WI38 (cell line): Measurements from ENCODE around the gene PPP1CA.

ENCODE experiments used
- H3K4me3 ChIP-seq: 2 replicates; pipeline ENCODE4 v1.5.1; 2011; ENCODE audit warnings: low read depth, mild to moderate bottlenecking, control low read depth, low read length
- TF ChIP-seq, protein P1 (sequence below): IDR thresholded peaks from 2 replicates; pipeline ENCODE4 v1.5.1; 2012; ENCODE audit warnings: low read depth, mild to moderate bottlenecking, control low read depth, low read length

PPP1CA gene

DNA sequence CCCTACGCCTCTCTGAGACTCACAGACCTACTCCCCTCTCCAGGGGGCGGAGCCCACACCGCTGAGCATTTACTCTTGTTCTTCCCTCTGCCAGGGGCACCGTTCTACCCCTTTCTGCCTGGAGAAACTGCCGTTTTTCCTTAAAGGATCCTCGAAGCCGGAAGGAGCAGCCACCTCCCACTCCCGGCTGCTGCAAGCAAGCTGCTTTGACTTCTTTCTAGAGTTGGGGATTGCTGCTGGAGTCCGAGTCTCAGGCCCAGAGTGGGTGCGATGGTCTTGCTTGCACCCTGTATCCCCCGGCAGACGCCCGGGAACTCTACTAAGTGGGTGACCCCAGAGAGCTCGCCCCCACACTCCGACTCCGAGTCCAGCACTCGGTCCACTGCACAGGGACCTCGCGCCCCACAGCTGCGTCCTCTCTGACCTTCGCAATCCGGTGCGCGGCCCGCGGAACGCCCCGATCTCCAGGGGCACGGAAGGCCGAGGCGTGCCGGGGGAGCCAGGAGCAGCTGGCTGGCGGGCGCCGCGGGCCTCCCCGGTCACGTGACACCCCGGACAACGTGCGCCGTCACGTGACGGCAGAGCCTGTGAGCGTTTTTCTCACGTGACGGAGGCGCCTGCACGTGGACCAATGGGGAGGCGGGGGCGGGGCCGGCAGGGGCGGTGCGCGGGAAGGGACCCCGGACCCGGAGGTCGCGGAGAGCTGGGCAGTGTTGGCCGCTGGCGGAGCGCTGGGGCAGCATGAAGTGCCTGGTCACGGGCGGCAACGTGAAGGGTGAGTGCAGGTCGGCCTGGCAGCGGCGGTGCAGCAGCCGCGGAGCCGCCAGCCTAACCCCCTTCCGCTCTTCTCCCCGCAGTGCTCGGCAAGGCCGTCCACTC lies 10.1 kb downstream of the PPP1CA start, which contains the start of gene RAD9A:
RAD9A (plus strand) TSS at position 683 of the 879 bp plus-strand sequence; CDS start at position 742, 59 bp downstream.
- peak within 1 kb of the TSS; percentile 83 for H3K4me3 ChIP-seq
- TF ChIP-seq, protein P1, sequence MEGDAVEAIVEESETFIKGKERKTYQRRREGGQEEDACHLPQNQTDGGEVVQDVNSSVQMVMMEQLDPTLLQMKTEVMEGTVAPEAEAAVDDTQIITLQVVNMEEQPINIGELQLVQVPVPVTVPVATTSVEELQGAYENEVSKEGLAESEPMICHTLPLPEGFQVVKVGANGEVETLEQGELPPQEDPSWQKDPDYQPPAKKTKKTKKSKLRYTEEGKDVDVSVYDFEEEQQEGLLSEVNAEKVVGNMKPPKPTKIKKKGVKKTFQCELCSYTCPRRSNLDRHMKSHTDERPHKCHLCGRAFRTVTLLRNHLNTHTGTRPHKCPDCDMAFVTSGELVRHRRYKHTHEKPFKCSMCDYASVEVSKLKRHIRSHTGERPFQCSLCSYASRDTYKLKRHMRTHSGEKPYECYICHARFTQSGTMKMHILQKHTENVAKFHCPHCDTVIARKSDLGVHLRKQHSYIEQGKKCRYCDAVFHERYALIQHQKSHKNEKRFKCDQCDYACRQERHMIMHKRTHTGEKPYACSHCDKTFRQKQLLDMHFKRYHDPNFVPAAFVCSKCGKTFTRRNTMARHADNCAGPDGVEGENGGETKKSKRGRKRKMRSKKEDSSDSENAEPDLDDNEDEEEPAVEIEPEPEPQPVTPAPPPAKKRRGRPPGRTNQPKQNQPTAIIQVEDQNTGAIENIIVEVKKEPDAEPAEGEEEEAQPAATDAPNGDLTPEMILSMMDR: no peak

DNA sequence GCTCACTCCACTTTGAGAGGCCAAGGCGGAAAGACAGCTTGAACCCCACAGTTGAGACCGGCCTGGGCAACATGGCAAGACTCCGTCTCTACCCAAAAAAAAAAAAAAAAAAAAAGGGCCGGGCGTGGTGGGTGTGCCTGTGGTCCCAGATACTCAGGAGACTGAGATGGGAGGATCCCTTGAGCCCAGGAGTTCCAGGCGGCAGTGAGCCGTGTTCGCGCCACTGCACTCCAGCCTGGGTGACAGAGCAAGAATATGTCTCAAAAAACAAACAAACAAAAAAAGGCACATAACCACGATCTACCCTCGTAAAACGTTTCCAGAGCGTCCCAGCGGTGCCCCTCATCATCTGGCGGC lies 10.7 kb downstream of the PPP1CA start:
- H3K4me3 ChIP-seq: peak overlapping the region; percentile 83
- TF ChIP-seq, protein P1: no peak

DNA sequence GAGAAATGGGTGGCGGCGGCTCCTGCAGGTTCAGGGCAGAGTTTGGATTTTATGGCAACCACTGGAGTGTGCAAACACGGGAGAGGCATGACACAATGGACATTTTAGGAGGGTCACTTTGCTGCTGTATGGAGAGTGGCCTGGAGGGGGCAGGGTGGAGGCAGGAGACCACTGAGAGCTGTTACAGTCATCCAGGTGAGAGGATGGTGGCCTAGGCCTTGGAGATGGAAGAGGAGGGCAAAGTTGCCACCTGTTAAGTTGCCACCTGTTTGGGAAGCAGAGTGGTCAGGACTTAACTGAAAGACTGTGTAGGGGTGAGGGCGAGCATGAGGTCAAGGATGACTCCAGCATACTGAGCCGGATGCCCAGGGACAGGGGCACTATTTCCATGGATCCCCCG lies 12.2 kb downstream of the PPP1CA start:
- H3K4me3 ChIP-seq: no peak overlapping the region
- TF ChIP-seq, protein P1: peak; percentile 39

DNA sequence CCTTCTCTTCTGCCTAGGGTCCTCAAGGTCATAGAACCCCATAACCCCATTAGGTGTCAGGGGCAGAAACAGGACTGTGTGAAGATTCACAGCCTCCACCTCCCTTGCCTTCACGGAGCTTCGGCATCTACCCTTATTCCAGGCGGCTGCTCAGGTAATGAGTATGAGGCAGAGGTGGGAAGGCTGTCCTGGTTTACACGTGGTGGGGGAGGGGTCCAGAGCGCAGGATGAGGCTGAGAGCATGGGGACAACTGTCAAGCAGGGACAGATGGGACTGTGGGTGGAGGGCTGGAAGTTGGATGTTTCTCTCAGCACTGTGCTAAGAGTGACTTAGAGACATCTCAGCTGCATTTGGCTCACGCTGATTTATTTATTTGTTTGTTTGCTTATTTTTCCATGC lies 14.1 kb downstream of the PPP1CA start:
- no peak overlapping the region for H3K4me3 ChIP-seq
- TF ChIP-seq, protein P1: no peak

DNA sequence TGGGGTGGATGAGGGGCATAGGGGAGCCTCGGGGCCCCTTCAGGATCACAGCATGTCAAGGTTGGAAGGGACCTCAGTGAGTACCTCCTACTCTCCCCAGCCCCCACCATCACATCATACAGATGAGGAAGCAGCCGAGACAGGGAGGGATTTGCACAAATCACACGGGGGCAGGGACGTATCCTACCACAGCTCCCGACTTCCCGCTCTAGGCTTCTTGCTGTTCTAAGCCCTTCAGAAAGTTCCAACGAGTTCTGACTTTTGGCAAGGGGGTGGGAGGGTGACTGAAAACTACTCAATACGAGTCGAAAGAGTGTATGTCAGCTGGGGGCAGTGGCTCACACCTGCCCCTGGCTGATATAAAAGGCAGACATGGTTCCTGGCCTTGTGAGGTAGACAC lies 14.6 kb downstream of the PPP1CA start:
- TF ChIP-seq, protein P1: no peak
- no peak overlapping the region for H3K4me3 ChIP-seq

DNA sequence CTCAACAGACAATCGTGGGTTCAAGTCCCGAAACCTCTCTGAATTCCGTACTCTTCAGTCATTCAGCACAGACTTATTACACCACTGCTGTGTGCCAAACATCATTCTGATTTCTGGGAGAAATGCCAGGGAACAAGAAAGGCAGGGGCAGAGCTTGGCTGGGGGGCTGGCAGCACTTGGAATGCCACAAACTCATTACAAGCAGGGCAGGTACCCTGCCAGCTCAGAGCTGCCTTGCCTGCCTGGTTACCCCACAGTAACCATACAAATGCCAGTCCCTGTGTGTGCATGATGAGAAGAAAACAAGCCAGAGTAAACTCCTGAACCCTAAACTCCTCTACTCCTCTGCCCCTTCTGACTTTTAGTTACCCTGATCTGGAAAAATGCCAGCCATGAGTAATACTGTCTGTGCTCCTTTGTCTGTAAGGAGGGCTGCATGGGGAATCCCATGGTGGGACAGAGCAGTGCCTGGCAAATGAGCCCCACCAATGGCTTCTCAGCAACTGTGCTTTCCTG lies 16.7 kb downstream of the PPP1CA start:
- TF ChIP-seq, protein P1: no peak
- no peak overlapping the region for H3K4me3 ChIP-seq
